Bronchial epithelial cell (primary cell): Measurements from ENCODE around the gene PPP1R3G. TPM values are rescaled to one million over a fixed set of nuclear protein-coding genes. Genes with fewer than 3 reads are reported as not detected.

ENCODE experiments used
- DNase-seq: peaks from one replicate; pipeline ENCODE4 v3.0.0-alpha.2; 2010; ENCODE audit warnings: low read depth
- FAIRE-seq: peaks from 2 replicates; lab custom pipeline; 2011; peaks lifted over from hg19 to GRCh38; lab: Jason Lieb, UNC
- H3K27me3 ChIP-seq: 2 replicates; pipeline ENCODE4 v1.5.1; 2011; ENCODE audit warnings: low read length; ENCODE audit not compliant: control insufficient read depth, insufficient read depth
- H3K36me3 ChIP-seq: 2 replicates; pipeline ENCODE4 v1.5.1; 2011; ENCODE audit warnings: low read length; ENCODE audit not compliant: control insufficient read depth, insufficient read depth
- H3K4me3 ChIP-seq: 2 replicates; pipeline ENCODE4 v1.5.1; 2011; ENCODE audit warnings: mild to moderate bottlenecking, low read depth, low read length, control low read depth
- total RNA-seq: library from RNA; depleted of rRNA; stranded (reverse); fragments of >200 nt; gene quantifications from 2 replicates; pipeline ENCODE4 v1.2.1, GENCODE V29; 2014
- TF ChIP-seq, protein P1 (sequence below): IDR thresholded peaks from 2 replicates; pipeline ENCODE4 v1.5.1; 2011; ENCODE audit warnings: mild to moderate bottlenecking, moderate library complexity, low read length, control low read depth, inconsistent platforms; ENCODE audit not compliant: insufficient read depth, severe bottlenecking

The PPP1R3G gene
- total RNA-seq, 1 donor from 2014 or later: 1.8 TPM

DNA sequence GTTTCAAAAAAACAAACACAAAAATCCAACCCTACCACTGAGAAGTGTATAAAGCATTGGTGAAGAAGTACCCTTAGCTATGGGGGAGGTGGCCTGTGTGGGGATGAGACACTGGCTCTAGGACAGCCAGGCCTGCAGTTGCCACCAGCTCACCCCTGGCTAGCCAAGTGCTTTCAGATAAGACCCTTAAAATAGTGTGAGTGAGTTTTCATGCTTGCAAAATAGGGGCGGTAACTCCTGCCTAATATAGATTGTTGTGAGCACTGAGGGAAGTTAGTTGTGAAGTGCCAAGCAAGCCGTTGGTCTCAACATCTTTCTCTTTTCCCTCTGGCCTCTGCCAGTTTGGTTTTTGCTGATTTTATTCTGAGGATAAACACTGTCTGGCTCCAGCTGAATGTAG lies 11.3 kb downstream of the PPP1R3G start:
- TF ChIP-seq, protein P1, sequence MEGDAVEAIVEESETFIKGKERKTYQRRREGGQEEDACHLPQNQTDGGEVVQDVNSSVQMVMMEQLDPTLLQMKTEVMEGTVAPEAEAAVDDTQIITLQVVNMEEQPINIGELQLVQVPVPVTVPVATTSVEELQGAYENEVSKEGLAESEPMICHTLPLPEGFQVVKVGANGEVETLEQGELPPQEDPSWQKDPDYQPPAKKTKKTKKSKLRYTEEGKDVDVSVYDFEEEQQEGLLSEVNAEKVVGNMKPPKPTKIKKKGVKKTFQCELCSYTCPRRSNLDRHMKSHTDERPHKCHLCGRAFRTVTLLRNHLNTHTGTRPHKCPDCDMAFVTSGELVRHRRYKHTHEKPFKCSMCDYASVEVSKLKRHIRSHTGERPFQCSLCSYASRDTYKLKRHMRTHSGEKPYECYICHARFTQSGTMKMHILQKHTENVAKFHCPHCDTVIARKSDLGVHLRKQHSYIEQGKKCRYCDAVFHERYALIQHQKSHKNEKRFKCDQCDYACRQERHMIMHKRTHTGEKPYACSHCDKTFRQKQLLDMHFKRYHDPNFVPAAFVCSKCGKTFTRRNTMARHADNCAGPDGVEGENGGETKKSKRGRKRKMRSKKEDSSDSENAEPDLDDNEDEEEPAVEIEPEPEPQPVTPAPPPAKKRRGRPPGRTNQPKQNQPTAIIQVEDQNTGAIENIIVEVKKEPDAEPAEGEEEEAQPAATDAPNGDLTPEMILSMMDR: no peak
- Histone ChIP-seq H3K36me3 (no peaks in the 10 kb centered on the region), H3K27me3 (no peaks in the 10 kb centered on the region), H3K4me3 (no peak overlapping the region)
- no peak for FAIRE-seq
- DNase-seq: no peak

DNA sequence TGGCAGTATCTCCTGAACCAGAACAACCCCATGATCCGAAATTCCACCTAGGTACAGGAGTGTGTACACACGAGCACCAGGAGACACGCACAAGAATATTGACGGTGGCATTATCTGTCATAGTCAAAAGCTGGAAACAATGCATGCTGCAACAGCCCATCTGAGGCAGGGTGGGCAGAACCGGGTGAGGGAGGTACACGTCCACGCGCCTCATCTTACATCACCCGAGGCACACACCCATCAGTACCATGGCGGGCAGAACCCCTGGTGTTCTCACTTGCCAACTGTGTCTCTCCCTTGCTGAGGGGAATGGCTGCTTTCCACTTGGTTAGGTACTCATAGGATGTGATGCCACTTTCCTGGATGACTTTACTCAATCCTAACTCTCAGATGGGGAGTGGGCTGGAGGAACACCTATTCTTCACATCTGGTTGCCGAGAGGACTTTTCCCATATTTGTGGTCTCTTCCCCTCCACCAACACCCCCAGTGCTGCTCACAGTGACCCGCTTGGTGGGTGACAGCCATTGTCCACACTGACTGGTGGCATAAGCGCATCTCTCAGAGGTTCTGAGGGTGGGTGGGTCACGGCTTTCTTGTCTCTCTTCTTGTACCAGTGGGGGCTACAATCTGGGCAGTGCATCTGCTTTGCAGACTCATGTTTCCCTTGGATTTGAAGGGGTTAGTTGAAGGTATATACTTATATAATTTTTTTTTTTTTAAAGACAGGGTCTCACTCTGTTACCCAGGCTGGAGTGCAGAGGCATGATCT lies 13.5 kb downstream of the PPP1R3G start:
- H3K36me3 ChIP-seq: no peaks in the 10 kb centered on the region
- no peak overlapping the region for H3K4me3 ChIP-seq
- no peaks in the 10 kb centered on the region for H3K27me3 ChIP-seq
- TF ChIP-seq, protein P1: no peak
- no peak for FAIRE-seq
- DNase-seq: no peak

DNA sequence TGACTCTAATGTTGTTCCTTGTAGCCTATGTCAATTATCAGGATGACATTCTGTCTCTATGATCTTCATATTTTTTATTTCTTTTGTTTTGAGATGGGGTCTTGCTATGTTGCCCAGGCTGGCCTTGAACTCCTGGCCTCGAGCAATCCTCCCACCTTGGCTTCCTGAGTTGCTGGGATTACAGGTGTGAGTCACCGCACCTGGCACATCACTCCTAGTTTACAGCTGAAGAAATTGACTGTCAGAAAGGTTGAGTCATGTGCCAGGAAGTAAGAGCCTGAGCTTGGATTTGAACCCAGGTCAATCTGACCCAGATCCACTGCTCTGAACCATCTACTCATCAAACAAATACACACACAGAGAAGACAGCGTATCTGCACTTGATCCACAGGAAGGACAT lies 14.4 kb downstream of the PPP1R3G start:
- no peaks in the 10 kb centered on the region for H3K36me3 ChIP-seq
- TF ChIP-seq, protein P1: no peak
- DNase-seq: peak; percentile 35
- no peak overlapping the region for H3K4me3 ChIP-seq
- no peaks in the 10 kb centered on the region for H3K27me3 ChIP-seq
- peak; percentile 62 for FAIRE-seq

DNA sequence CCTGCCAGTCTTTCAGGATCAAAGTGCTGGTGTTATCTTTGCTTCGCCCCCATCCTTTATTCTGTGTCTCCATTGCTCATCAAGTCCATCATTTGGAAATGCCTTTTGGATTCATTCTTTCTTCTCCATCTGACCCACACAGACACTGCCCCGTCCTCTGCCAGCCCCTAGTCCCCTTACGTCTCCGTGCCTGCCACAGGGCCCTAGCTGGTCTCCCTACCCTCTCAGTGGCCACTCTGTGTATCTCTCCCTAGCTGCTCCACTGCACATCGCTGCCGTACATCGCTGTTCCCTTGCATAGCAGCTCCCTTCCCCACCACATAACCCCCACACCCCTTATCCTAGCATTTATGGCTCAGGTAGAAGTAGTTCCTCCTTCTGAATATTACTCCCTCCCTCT lies 15.7 kb downstream of the PPP1R3G start:
- H3K27me3 ChIP-seq: no peaks in the 10 kb centered on the region
- H3K36me3 ChIP-seq: no peaks in the 10 kb centered on the region
- no peak overlapping the region for H3K4me3 ChIP-seq
- no peak for DNase-seq
- FAIRE-seq: no peak
- TF ChIP-seq, protein P1: no peak

DNA sequence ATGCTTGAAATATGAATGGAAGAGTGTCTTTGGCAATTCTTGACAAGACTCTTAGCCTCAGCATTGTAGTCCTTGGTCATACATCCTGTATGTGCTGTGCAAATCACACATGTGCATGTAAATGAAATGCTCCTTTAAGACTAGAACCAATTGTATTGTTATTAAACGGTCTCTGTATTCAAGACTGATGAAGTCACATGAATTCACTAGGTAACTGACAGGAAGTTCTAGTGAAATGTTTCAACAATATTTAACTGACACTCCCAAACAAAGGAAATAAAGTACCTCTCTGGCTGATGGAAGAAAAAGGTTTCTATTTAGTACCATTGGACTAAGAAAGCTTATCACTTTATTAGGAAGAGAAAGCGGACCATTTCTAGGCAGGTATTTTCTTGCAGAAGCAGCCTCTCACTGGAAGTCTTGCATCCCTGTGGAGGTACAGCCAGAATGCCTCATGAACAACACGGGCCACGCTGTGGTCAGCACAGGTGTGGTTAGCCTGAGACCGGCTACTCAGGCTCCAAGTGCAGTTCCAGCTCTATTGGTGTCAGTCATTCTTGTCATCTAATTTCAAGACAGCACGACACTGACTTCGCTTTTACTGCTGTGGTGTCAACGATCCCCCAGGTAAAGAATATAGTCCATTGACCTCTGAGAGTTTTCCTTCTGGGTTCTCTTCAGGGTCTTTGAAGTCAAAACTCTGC lies 17.3 kb downstream of the PPP1R3G start:
- Histone ChIP-seq H3K27me3 (no peaks in the 10 kb centered on the region), H3K36me3 (no peaks in the 10 kb centered on the region), H3K4me3 (no peak overlapping the region)
- FAIRE-seq: no peak
- TF ChIP-seq, protein P1: no peak
- DNase-seq: no peak

DNA sequence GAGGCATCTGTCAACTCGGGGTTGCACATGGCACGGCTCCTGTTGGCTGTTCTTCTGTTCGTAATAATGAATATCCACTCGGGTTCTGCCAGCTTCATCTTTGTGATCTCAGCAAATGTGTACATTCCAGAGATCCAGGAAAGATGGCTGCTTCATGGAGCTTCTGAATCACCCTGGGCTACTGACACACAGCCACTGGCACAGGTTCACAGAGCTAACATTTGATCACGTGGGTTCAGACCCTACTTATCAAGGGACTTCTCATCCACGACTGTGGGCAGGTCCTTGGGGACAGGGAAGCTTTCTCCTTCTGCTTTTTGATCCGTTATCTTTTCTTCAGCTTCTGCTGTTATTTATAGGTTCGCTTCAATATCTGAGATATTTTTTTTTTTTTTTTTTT lies 18.1 kb downstream of the PPP1R3G start:
- Histone ChIP-seq H3K4me3 (no peak overlapping the region), H3K27me3 (no peaks in the 10 kb centered on the region), H3K36me3 (no peaks in the 10 kb centered on the region)
- TF ChIP-seq, protein P1: no peak
- FAIRE-seq: no peak
- no peak for DNase-seq
